HG03469 (cell line): ENCODE measurements around the gene CARD16.
"Not testable (repeated sequence)": the region's sequence is repeated elsewhere in the genome, so short reads cannot be mapped to it uniquely, and the experiment has no call there.

Experiments used
- ATAC-seq: cut with Tn5 transposase; IDR thresholded peaks from one replicate; pipeline ENCODE4 v1.9.1; 2021; ENCODE audit warnings: mild to moderate bottlenecking, moderate library complexity, moderate number of reproducible peaks; ENCODE audit not compliant: unreplicated experiment

The CARD16 gene

GRCh38 chr11:105044557-105045524, at the start of gene CARD16:
TSS of gene CARD16 (minus strand) at chr11:105045335. CDS start at chr11:105045297, 38 bp downstream.
- ATAC-seq = peak; percentile 98

DNA sequence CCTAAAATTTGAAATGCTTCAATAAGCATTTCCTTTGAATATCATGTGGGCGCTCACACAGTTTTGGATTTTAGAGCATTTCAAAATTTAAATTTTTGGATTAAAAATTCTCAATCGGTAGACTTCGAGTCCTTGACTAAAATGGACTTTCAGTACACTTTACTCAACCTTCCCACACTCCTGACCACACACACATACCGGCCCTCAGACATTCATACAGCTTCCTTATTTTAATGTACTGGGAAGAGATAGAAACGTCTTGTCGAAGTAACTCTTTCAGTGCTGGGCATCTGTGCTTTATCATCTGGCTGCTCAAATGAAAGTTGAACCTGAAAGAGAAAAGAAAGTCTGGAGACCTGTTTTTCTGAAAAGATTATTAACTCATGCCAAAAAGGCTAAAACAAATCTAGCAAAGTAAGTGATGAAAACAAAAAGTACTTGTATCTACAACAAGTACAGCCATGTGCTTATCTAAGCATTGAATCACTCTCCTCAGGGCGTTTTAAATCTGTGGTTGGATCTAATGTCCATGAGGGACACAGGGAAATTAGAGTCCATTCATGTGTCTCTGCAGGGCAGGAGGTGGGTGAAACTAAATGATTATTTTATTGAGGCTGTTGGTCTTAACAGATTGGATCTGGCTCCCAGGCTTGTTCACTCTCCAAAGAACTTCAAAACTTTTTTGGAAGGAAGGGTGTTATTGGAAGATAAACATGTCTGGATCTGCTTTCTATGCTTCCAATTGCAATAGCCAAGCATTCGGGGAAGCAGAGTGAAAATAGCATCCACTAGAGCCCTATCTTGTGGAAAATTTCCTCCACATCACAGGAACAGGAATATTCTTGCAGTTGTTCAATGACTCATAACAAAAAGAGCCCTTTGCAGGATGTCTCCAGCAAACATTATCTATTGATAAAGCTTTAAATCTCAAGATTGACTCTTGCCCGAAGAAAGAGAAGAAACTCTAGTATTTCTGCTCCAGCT, 47.4 kb upstream of the CARD16 start:
- no peak for ATAC-seq

GRCh38 chr11:105081412-105082150, 36.4 kb upstream of the CARD16 start:
- no peak for ATAC-seq

DNA sequence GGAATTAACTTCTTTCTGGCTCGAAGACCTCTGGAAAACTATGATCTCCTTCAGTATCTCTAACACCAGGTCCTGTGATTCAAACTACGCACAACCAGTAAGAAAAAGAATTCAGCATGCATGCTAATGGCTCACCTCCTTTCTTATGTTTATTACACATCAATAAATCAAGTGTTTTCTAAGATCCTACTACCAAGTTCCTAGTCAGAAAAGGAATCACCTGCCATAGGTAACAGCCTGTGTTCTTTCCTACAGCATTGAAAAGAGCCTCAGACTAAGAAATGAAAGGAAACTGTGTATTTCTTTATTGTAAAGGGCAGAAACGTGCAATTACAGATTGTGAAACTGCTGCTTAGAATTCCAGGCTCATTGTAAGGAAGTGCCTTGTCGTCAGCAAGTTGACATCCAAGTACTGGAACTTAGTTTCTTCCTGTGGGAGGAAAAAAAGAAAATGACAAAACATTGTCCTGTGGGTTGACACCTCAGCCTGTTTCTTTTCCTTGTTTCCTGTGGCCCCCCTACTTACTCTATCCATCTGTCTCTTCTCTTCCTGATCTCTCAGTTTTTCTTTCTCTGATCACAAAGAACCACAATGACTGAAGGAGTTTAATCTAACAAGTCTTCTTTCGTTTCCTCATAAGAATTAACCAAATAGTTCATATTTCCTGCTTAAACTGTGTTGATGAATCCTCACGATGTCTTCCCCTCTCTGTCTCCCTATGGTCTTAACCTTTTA, 35.2 kb upstream of the CARD16 start:
- ATAC-seq = not testable (repeated sequence)

- ATAC-seq = no peak
Observed at GRCh38 chr11:105078283-105078682, 33.1 kb upstream of the CARD16 start.

DNA sequence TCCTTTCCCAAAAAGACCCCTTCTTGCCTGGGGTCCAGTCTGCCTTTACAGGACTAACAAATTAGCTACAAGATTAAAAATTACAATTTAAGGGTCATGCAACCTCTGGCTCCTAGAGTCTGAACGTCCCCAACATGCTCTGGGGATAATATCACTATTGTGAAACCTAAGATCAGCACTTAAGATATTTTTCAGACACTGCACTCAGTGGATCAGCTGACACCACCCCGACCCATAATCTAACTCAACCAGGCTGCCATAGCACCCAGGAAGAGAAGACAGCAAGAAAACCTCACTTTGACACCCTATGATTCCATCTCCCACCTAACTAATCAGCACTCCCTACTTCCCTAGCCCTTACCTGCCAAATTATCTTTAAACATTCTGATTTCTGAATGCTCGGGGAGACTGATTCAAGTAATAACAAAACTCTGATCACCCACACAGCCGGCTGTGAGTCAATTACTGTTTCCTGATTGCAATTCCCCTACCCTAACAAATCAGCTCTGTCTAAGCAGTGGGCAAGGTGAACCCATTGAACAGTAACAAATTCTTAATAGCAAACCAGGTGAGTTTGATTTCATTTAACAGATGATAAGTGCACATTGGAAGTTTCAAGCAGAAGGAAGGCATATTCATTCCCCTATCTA, 32.1 kb upstream of the CARD16 start:
- not testable (repeated sequence) for ATAC-seq

DNA sequence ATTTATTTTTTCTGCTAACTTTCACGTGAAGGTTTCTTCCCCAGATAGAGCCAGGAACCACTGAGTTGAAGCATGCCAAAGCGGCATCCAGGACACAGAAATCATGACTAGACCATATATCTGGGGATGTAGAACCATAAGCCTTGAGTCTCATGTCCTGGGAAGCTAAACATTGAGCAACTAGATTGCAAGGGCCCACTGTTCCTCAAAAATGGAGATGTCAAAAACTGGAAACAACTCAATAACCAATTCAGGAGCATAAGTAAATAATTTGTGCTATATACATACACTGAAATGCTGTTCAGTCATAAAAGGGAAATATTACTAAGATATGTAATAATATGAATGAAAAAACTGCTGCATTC, 29.0 kb upstream of the CARD16 start:
- ATAC-seq = no peak

- ATAC-seq = no peak
Observed at GRCh38 chr11:105073456-105074165, 28.5 kb upstream of the CARD16 start.

GRCh38 chr11:105072080-105072479, 26.9 kb upstream of the CARD16 start:
- ATAC-seq = not testable (repeated sequence)

DNA sequence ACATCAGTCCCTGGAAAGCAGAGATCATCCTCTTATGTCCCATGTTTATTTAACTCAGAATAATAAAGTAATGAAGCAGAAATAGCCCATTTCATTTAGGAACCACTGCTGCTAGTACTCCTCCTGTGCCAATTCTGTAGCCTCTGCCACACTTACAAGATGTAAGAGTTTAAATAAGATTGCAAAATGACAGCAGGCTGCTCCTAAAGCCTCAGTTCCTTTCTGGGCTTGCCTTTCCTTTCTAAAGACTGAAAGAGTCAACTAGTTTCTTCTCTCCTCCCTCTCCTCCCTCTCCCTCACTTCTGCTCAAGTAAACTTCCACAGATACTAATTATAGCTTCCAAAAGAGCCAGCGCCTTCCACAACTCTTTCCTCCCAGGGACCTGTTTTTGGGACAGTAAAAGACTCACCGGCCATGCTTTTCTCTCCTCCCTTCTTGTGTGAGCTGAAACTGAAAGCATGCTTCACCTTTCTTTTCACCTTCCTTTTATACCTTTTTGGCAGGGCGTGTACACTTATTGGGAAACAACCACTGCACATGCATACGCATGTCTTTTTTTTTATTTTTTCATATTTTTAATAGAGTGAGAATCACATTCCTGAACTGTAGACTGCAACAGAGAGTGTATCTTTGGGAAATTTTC, 26.1 kb upstream of the CARD16 start:
- no peak for ATAC-seq

- ATAC-seq = no peak
Observed at GRCh38 chr11:105070306-105070705, 25.2 kb upstream of the CARD16 start.

DNA sequence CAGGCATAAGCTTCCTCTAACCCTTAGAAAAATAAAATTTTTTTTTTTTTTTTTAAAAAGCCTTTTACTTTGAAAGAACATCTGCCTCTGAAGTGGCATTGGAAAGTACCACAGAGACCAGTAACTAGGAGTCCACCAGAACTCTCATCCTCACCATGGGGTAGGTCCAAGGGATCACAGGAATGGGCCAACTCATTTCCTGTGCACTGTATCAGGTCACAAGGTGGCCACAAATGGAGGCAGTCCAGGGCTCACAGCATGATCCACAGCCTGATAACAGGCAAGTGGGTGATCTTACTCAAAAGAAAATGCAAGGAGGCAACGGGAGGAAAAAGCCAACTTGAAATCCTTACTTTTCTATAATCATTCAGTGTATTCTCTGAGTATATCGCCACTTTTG, 24.6 kb upstream of the CARD16 start:
- ATAC-seq = not testable (repeated sequence)

DNA sequence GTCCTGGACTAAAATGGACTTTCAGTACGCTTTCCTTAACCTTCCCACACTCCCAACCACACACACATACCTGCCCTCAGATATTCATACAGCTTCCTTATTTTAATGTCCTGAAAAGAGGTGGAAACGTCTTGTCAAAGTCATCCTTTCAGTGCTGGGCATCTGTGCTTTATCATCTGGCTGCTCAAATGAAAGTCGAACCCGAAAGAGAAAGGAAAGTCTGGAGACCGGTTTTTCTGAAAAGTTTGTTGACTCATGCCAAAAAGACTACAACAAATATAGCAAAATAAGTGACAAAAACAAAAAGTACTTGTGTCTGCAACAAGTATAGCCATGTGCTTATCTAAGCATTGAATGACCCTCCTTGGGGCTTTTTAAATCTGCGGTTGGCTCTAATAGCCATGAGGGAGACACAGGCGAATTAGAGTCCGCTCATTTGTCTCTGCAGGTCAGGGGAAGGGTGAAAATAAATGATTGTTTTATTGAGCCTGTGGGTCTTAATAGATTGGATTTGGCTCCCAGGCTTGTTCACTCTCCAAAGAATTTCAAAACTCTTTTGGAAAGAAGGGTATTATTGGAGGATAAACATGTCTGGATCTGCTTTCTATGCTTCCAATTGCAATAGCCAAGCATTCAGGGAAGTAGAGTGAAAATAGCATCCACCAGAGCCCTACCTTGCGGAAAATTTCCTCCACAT, 18.3 kb upstream of the CARD16 start:
- ATAC-seq = not testable (repeated sequence)

DNA sequence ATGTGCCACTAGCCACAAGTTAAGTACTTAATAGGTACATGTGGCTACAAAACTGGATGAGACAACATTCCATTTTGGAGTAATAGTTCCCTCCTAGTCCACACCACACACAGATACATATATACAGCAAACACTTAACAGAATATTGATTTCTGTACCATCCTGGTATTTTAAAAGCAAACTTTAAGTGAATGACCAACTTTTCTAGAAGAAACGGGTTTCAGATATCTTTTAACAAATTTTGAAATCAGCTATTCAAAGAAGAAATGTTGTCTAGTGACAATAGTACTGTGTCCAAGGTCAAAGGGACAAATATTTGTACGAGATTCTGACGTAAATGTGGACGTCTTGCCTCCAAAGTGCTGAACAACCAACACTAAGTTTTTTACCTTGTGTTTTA, 12.3 kb upstream of the CARD16 start:
- no peak for ATAC-seq

GRCh38 chr11:105056446-105056845, 11.3 kb upstream of the CARD16 start:
- ATAC-seq = no peak

- ATAC-seq = no peak
Observed at GRCh38 chr11:105054723-105055493, 9.8 kb upstream of the CARD16 start.

GRCh38 chr11:105052487-105052886, 7.4 kb upstream of the CARD16 start:
- no peak for ATAC-seq
